ENCODE data around the gene HDGFL3. TPM values are rescaled to one million over a fixed set of nuclear protein-coding genes. Genes with fewer than 3 reads are reported as not detected.

HDGFL3 gene
- total RNA-seq, 1 donor: 27.5 TPM

DNA sequence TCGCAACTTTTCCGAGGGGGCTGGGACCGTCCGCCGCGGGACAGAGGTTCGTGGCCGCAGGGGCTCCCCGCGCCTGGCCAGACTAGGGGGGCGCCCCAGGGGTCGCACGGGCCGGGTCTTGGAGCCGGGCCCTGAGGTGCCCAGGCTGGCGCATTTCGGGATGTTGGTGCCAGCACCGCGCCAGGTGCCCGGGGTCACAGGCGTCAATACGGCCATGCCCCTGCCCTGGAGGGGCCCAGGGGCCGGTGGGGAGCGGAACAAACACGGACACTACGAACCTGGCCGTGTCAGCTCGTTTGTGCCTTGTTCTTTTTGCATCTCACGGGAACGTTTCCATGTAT lies 99.8 kb downstream of the HDGFL3 start:
- H3K79me2 ChIP-seq (ENCODE audit: insufficient read depth, low read length): no peaks in the 10 kb centered on the region
- peak overlapping the region; percentile 61 for H3K4me3 ChIP-seq (ENCODE audit: insufficient read depth, low read length)
- no peak overlapping the region for H3K27ac ChIP-seq (ENCODE audit: low read depth, low read length)
- peaks cover 3% of the 10 kb centered on the region for H3K4me1 ChIP-seq (ENCODE audit: insufficient read depth, low read length)
- TF ChIP-seq, protein P1, sequence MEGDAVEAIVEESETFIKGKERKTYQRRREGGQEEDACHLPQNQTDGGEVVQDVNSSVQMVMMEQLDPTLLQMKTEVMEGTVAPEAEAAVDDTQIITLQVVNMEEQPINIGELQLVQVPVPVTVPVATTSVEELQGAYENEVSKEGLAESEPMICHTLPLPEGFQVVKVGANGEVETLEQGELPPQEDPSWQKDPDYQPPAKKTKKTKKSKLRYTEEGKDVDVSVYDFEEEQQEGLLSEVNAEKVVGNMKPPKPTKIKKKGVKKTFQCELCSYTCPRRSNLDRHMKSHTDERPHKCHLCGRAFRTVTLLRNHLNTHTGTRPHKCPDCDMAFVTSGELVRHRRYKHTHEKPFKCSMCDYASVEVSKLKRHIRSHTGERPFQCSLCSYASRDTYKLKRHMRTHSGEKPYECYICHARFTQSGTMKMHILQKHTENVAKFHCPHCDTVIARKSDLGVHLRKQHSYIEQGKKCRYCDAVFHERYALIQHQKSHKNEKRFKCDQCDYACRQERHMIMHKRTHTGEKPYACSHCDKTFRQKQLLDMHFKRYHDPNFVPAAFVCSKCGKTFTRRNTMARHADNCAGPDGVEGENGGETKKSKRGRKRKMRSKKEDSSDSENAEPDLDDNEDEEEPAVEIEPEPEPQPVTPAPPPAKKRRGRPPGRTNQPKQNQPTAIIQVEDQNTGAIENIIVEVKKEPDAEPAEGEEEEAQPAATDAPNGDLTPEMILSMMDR (IDR thresholded peaks at IDR 0.05; ENCODE audit: extremely low read depth, low read depth, low read length): no peak
- H3K4me2 ChIP-seq (ENCODE audit: insufficient read depth, low read length): peak overlapping the region; percentile 75
- H2AFZ ChIP-seq (ENCODE audit: low read length): peak overlapping the region; percentile 51
- H3K9me3 ChIP-seq (ENCODE audit: low read depth, low read length): no peaks in the 10 kb centered on the region
- no peaks in the 10 kb centered on the region for H3K36me3 ChIP-seq (ENCODE audit: insufficient read depth, low read length)
- DNase-seq (ENCODE audit: insufficient read length, low spot score, missing footprints): no peak
- peaks cover 23% of the 10 kb centered on the region for H3K27me3 ChIP-seq (ENCODE audit: insufficient read depth, low read length)
- no peaks in the 10 kb centered on the region for H4K20me1 ChIP-seq (ENCODE audit: insufficient read depth, low read length)

DNA sequence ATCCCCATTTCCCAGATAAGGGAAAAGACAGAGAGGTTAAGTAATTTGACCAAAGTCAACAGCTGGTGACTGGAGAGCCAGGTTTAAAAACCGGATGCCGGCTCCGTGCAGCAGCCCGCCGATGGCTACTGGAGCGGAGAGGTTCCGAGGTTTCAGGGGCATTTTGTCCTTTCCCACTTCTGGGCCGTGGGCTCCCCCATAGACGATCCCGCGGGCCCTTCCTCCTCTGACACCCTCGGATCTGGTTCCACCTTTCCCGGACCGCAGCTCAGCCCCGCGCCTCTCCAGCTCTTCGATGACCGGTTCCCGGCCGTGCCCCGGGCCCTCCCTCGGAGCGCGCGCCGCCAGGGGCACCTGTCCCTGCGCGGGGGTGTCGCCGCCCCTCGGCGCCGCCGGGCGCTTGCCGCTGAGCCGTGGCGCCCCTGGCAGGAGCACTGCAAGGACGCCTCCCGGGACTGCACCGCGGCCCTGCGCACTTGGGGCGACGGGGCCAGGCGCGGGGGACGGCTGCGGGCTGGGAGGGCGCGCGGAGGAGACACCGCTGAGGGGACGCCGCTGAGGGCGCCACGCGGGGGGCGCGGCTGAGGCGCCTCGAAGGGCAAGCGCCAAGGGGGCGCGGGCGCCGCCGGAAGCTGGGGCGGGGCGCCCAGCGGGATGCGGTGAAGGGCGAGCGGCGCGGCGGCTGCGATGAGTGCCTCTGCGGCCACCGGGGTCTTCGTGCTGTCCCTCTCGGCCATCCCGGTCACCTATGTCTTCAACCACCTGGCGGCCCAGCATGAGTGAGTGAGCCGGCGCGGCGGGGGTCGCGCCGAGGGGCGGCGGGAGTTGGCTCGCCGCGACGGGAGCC lies 100.4 kb downstream of the HDGFL3 start, which contains the start of gene TM6SF1:
TSS of gene TM6SF1 (plus strand) at position 652 of the 847 bp plus-strand sequence. CDS start at position 688, 36 bp downstream.
- Histone ChIP-seq H3K79me2 (ENCODE audit: insufficient read depth, low read length) (no peaks in the 10 kb centered on the region), H3K27me3 (ENCODE audit: insufficient read depth, low read length) (peaks cover 23% of the 10 kb centered on the region), H3K36me3 (ENCODE audit: insufficient read depth, low read length) (no peaks in the 10 kb centered on the region), H3K4me3 (ENCODE audit: insufficient read depth, low read length) (peak within 1 kb of the TSS; percentile 61), H2AFZ (ENCODE audit: low read length) (peak within 1 kb of the TSS; percentile 51), H4K20me1 (ENCODE audit: insufficient read depth, low read length) (no peaks in the 10 kb centered on the region), H3K9me3 (ENCODE audit: low read depth, low read length) (no peaks in the 10 kb centered on the region), H3K4me2 (ENCODE audit: insufficient read depth, low read length) (peak within 1 kb of the TSS; percentile 75), H3K4me1 (ENCODE audit: insufficient read depth, low read length) (no peaks in the 10 kb centered on the region), H3K27ac (ENCODE audit: low read depth, low read length) (no peak within 1 kb of the TSS)
- TF ChIP-seq, protein P1 (IDR thresholded peaks at IDR 0.05; ENCODE audit: extremely low read depth, low read depth, low read length): no peak
- DNase-seq (ENCODE audit: insufficient read length, low spot score, missing footprints): peak; percentile 82

DNA sequence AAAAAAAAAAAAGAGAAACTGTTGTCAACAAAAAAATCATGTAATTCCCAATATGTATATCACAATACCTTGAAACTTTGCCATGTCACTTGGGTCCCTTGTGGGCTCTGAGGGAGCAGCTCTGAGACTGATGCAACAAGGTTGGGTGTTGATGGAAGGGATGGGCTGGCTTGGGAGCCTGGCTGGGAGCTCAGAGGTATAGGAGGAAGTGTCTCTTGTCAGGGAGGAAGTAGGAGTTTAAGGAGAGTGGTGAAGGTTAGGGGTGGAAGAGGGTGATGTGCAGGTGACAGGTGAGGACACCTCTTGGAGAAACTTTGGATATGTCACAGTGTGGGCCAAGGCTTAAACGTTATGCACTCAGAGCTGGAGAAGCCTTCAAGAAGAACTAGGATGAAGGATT lies 102.2 kb downstream of the HDGFL3 start:
- no peaks in the 10 kb centered on the region for H3K9me3 ChIP-seq (ENCODE audit: low read depth, low read length)
- no peak overlapping the region for H3K4me3 ChIP-seq (ENCODE audit: insufficient read depth, low read length)
- no peaks in the 10 kb centered on the region for H3K79me2 ChIP-seq (ENCODE audit: insufficient read depth, low read length)
- no peaks in the 10 kb centered on the region for H4K20me1 ChIP-seq (ENCODE audit: insufficient read depth, low read length)
- DNase-seq (ENCODE audit: insufficient read length, low spot score, missing footprints): no peak
- no peak overlapping the region for H3K4me2 ChIP-seq (ENCODE audit: insufficient read depth, low read length)
- no peaks in the 10 kb centered on the region for H3K36me3 ChIP-seq (ENCODE audit: insufficient read depth, low read length)
- H3K27me3 ChIP-seq (ENCODE audit: insufficient read depth, low read length): peaks cover 30% of the 10 kb centered on the region
- TF ChIP-seq, protein P1 (IDR thresholded peaks at IDR 0.05; ENCODE audit: extremely low read depth, low read depth, low read length): no peak
- no peak overlapping the region for H3K27ac ChIP-seq (ENCODE audit: low read depth, low read length)
- H3K4me1 ChIP-seq (ENCODE audit: insufficient read depth, low read length): no peaks in the 10 kb centered on the region
- no peak overlapping the region for H2AFZ ChIP-seq (ENCODE audit: low read length)

DNA sequence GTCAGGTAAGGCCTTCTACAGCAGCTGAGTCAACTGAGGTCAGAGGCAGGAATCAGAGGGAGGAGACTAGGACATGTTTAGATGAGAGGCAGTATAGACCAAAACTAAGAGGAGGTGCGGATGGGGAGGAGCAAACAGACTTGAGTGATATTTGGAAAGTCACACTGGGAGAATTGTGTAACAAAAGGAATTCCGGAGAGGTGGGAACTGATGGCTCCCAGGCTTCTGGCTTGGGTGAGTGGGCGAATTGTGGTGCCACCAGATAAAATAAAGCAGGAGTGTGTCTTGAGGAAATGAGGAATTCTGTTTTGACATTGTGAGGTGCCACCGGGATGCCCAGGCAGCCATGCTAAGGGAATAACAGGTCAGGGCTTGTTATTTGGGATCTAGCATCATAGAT lies 103.5 kb downstream of the HDGFL3 start:
- H2AFZ ChIP-seq (ENCODE audit: low read length): no peak overlapping the region
- H3K36me3 ChIP-seq (ENCODE audit: insufficient read depth, low read length): no peaks in the 10 kb centered on the region
- H3K9me3 ChIP-seq (ENCODE audit: low read depth, low read length): no peaks in the 10 kb centered on the region
- peaks cover 36% of the 10 kb centered on the region for H3K27me3 ChIP-seq (ENCODE audit: insufficient read depth, low read length)
- no peak overlapping the region for H3K4me3 ChIP-seq (ENCODE audit: insufficient read depth, low read length)
- TF ChIP-seq, protein P1 (IDR thresholded peaks at IDR 0.05; ENCODE audit: extremely low read depth, low read depth, low read length): no peak
- H3K79me2 ChIP-seq (ENCODE audit: insufficient read depth, low read length): no peaks in the 10 kb centered on the region
- no peaks in the 10 kb centered on the region for H4K20me1 ChIP-seq (ENCODE audit: insufficient read depth, low read length)
- no peaks in the 10 kb centered on the region for H3K4me1 ChIP-seq (ENCODE audit: insufficient read depth, low read length)
- no peak for DNase-seq (ENCODE audit: insufficient read length, low spot score, missing footprints)
- H3K27ac ChIP-seq (ENCODE audit: low read depth, low read length): no peak overlapping the region
- H3K4me2 ChIP-seq (ENCODE audit: insufficient read depth, low read length): no peak overlapping the region
